ES-I3 (cell line): ENCODE results near the gene MCF2L.

Experiments used
- H3K36me3 ChIP-seq: 2 replicates; pipeline ENCODE4 v1.6.1; 2013; ENCODE audit warnings: mild to moderate bottlenecking, low read length, control low read depth, moderate library complexity; ENCODE audit not compliant: insufficient read depth
- H3K4me1 ChIP-seq: 2 replicates; pipeline ENCODE4 v1.6.1; 2013; ENCODE audit warnings: mild to moderate bottlenecking, control low read depth, low read length; ENCODE audit not compliant: insufficient read depth
- H3K9ac ChIP-seq: 2 replicates; pipeline ENCODE4 v1.6.1; 2013; ENCODE audit warnings: low read depth, mild to moderate bottlenecking, low read length, moderate library complexity
- H3K9me3 ChIP-seq: 2 replicates; pipeline ENCODE4 v1.6.1; 2013; ENCODE audit warnings: mild to moderate bottlenecking, low read length, moderate library complexity; ENCODE audit not compliant: control insufficient read depth, insufficient read depth

MCF2L gene

GRCh38 chr13:112985803-112986408 is 16.9 kb downstream of the MCF2L start:
- Histone ChIP-seq H3K36me3 (no peaks in the 10 kb centered on the region), H3K9me3 (no peaks in the 10 kb centered on the region), H3K4me1 (no peaks in the 10 kb centered on the region), H3K9ac (no peak overlapping the region)

GRCh38 chr13:112986470-112986869 is 17.5 kb downstream of the MCF2L start:
- no peaks in the 10 kb centered on the region for H3K36me3 ChIP-seq
- no peaks in the 10 kb centered on the region for H3K4me1 ChIP-seq
- H3K9me3 ChIP-seq, result no peaks in the 10 kb centered on the region
- H3K9ac ChIP-seq, result no peak overlapping the region

- no peaks in the 10 kb centered on the region for H3K9me3 ChIP-seq
- H3K4me1 ChIP-seq, result no peaks in the 10 kb centered on the region
- H3K9ac ChIP-seq, result no peak overlapping the region
- no peaks in the 10 kb centered on the region for H3K36me3 ChIP-seq
Observed at GRCh38 chr13:112986946-112987681, 18.1 kb downstream of the MCF2L start.

- Histone ChIP-seq H3K9me3 (no peaks in the 10 kb centered on the region), H3K36me3 (no peaks in the 10 kb centered on the region), H3K4me1 (no peaks in the 10 kb centered on the region), H3K9ac (no peak overlapping the region)
Observed at GRCh38 chr13:112987682-112988024, 18.6 kb downstream of the MCF2L start.

GRCh38 chr13:112990783-112991182 is 21.8 kb downstream of the MCF2L start:
- Histone ChIP-seq H3K9ac (no peak overlapping the region), H3K36me3 (no peaks in the 10 kb centered on the region), H3K4me1 (no peaks in the 10 kb centered on the region), H3K9me3 (no peaks in the 10 kb centered on the region)

- H3K9me3 ChIP-seq, result no peaks in the 10 kb centered on the region
- no peaks in the 10 kb centered on the region for H3K36me3 ChIP-seq
- H3K4me1 ChIP-seq, result no peaks in the 10 kb centered on the region
- H3K9ac ChIP-seq, result no peak overlapping the region
Observed at GRCh38 chr13:112991609-112992008, 22.6 kb downstream of the MCF2L start.

GRCh38 chr13:112992931-112993680 is 24.1 kb downstream of the MCF2L start:
- Histone ChIP-seq H3K9ac (no peak overlapping the region), H3K36me3 (no peaks in the 10 kb centered on the region), H3K4me1 (no peaks in the 10 kb centered on the region), H3K9me3 (no peaks in the 10 kb centered on the region)

- no peak overlapping the region for H3K9ac ChIP-seq
- no peaks in the 10 kb centered on the region for H3K9me3 ChIP-seq
- H3K36me3 ChIP-seq, result no peaks in the 10 kb centered on the region
- H3K4me1 ChIP-seq, result no peaks in the 10 kb centered on the region
Observed at GRCh38 chr13:112994084-112994780, 25.2 kb downstream of the MCF2L start.

GRCh38 chr13:112994781-112995355 is 25.9 kb downstream of the MCF2L start:
- Histone ChIP-seq H3K36me3 (no peaks in the 10 kb centered on the region), H3K4me1 (no peaks in the 10 kb centered on the region), H3K9me3 (no peaks in the 10 kb centered on the region), H3K9ac (no peak overlapping the region)

- Histone ChIP-seq H3K4me1 (no peaks in the 10 kb centered on the region), H3K9me3 (no peaks in the 10 kb centered on the region), H3K9ac (no peak overlapping the region), H3K36me3 (no peaks in the 10 kb centered on the region)
Observed at GRCh38 chr13:112995395-112996191, 26.6 kb downstream of the MCF2L start.

GRCh38 chr13:112996671-112997091 is 27.7 kb downstream of the MCF2L start:
- Histone ChIP-seq H3K9me3 (no peaks in the 10 kb centered on the region), H3K9ac (no peak overlapping the region), H3K36me3 (no peaks in the 10 kb centered on the region), H3K4me1 (no peaks in the 10 kb centered on the region)

GRCh38 chr13:112997188-112998130 is 28.4 kb downstream of the MCF2L start:
- Histone ChIP-seq H3K4me1 (no peaks in the 10 kb centered on the region; the same call in 1 of the 2 replicates), H3K9me3 (no peaks in the 10 kb centered on the region), H3K36me3 (no peaks in the 10 kb centered on the region), H3K9ac (no peak overlapping the region)
